ENCODE data around the gene FASTKD2. TPM values are rescaled to one million over a fixed set of nuclear protein-coding genes. Genes with fewer than 3 reads are reported as not detected.

Gene FASTKD2
- total and polyA plus RNA-seq, 2 donors (not counting 3 experiments of a cell fraction or from before 2014, with no cell fraction given), result 20.6 to 22.6 TPM

DNA sequence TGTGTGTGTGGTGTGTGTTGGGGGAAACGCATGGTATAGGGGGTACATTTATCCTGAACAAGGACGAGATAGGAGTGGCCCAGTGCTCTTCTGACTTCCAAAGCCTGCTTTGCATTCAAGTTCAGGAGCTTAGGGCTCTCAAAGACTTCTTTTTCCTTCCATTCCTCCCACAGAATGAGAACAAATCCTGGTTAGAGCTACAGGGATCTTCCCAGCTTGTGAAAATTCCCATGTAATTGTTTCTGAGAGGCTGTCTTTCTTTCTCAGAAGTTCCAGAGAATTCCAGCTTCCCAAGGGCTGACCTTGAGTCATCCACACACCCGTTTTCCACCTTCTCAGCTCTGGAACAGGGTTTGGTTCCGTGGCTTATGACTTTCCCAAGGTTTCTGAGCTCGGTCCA is 38.9 kb downstream of the FASTKD2 start:
- no peaks in the 10 kb centered on the region for H3K36me3 ChIP-seq (ENCODE audit: control insufficient read depth in 2 of 2, extremely low read depth in 1 of 2, insufficient read depth in 2 of 2, low read length in 2 of 2)
- peaks cover 4% of the 10 kb centered on the region for H3K4me1 ChIP-seq (ENCODE audit: control insufficient read depth, extremely low read depth, insufficient read depth, low read length)
- POLR2A ChIA-PET, result no interaction called here
- H3K4me2 ChIP-seq (ENCODE audit: insufficient read depth, low read length), result no peak overlapping the region
- H3K9me3 ChIP-seq (replicated peaks; ENCODE audit: control insufficient read depth, insufficient read depth, low read length), result no peaks in the 10 kb centered on the region
- no peaks in the 10 kb centered on the region for H3K79me2 ChIP-seq (ENCODE audit: control insufficient read depth, insufficient read depth, low read length)
- no peak overlapping the region for H2AFZ ChIP-seq (ENCODE audit: low read depth, low read length)
- FAIRE-seq (no peak), DNase-seq (ENCODE audit: low read depth, low spot score) (no peak)
- no peaks in the 10 kb centered on the region for H3K27me3 ChIP-seq (ENCODE audit: control insufficient read depth in 2 of 2, insufficient read depth in 2 of 2, low read length in 2 of 2)
- CTCF ChIA-PET, result interaction anchor here (0.6 to 1.0 kb wide), 2 partner anchors 74 to 669 kb away, joined by 3 read pairs; no protein-coding TSS in a partner anchor
- no peak overlapping the region for H3K4me3 ChIP-seq (replicated peaks in 1 of 3; ENCODE audit: insufficient read depth in 1 of 3, low read depth in 1 of 3, low read length in 3 of 3)
- H3K9me1 ChIP-seq (replicated peaks; ENCODE audit: control insufficient read depth, extremely low read depth, insufficient read depth, low read length), result no peaks in the 10 kb centered on the region
- no peak overlapping the region for H3K27ac ChIP-seq (ENCODE audit: insufficient read depth, low read depth, low read length)
- TF ChIP-seq MYC (IDR thresholded peaks at IDR 0.05; ENCODE audit: low read depth, low read length), result no peak
- TF ChIP-seq EZH2 (IDR thresholded peaks at IDR 0.05; ENCODE audit: borderline replicate concordance, low read depth, low read length, severe bottlenecking), result no peak
- no peak for TF ChIP-seq POLR2AphosphoS5 (IDR thresholded peaks at IDR 0.05; ENCODE audit: insufficient read depth, low read depth, low read length)
- no peak for TF ChIP-seq JUN (IDR thresholded peaks at IDR 0.05; ENCODE audit: borderline replicate concordance, insufficient read depth, insufficient read length, low read depth)
- no peak for TF ChIP-seq POLR2A (IDR thresholded peaks at IDR 0.05; ENCODE audit: low read depth, low read length)
- no peak for TF ChIP-seq CTCF (IDR thresholded peaks at IDR 0.05; ENCODE audit: extremely low read depth in 1 of 2, insufficient read depth in 1 of 2, low read depth in 1 of 2, low read length in 2 of 2)
- no peak for TF ChIP-seq FOS (IDR thresholded peaks at IDR 0.05; ENCODE audit: borderline replicate concordance, insufficient read depth, low read length)
- TF ChIP-seq GATA2 (IDR thresholded peaks at IDR 0.05; ENCODE audit: insufficient read depth, insufficient read length, low read depth, low read length), result no peak
- TF ChIP-seq, protein P1, sequence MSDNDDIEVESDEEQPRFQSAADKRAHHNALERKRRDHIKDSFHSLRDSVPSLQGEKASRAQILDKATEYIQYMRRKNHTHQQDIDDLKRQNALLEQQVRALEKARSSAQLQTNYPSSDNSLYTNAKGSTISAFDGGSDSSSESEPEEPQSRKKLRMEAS (IDR thresholded peaks at IDR 0.05; ENCODE audit: insufficient read depth, insufficient read length), result no peak
- intact Hi-C loops (cut with micrococcal nuclease) (loop anchor here (5.0 to 10.0 kb wide), 2 partner anchors 920 to 1168 kb away; no protein-coding TSS in a partner anchor), dilution Hi-C loops (cut with MboI; ENCODE audit: extremely low pct_ligation_motif_present, low sequenced_read_pairs) (no loop called here)
- no TSS peak for BruUV-seq (replicated peaks)
- no peak overlapping the region for H3K9ac ChIP-seq (replicated peaks; ENCODE audit: extremely low read depth, insufficient read depth, low read length)
- H4K20me1 ChIP-seq (replicated peaks; ENCODE audit: control insufficient read depth, extremely low read depth, insufficient read depth, low read length), result no peaks in the 10 kb centered on the region

All from endothelial cell of umbilical vein (primary cell).